HG02678 (cell line): Measurements from ENCODE around the gene USP27X.

ENCODE experiments used
- ATAC-seq: cut with Tn5 transposase; IDR thresholded peaks from one replicate; pipeline ENCODE4 v1.9.1; 2021; ENCODE audit warnings: mild to moderate bottlenecking, moderate library complexity; ENCODE audit not compliant: unreplicated experiment

The USP27X gene

DNA sequence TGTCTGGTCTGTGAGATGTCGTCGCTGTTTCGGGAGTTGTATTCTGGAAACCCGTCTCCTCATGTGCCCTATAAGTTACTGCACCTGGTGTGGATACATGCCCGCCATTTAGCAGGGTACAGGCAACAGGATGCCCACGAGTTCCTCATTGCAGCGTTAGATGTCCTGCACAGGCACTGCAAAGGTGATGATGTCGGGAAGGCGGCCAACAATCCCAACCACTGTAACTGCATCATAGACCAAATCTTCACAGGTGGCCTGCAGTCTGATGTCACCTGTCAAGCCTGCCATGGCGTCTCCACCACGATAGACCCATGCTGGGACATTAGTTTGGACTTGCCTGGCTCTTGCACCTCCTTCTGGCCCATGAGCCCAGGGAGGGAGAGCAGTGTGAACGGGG, 1.4 kb downstream of the USP27X start:
- no peak for ATAC-seq

DNA sequence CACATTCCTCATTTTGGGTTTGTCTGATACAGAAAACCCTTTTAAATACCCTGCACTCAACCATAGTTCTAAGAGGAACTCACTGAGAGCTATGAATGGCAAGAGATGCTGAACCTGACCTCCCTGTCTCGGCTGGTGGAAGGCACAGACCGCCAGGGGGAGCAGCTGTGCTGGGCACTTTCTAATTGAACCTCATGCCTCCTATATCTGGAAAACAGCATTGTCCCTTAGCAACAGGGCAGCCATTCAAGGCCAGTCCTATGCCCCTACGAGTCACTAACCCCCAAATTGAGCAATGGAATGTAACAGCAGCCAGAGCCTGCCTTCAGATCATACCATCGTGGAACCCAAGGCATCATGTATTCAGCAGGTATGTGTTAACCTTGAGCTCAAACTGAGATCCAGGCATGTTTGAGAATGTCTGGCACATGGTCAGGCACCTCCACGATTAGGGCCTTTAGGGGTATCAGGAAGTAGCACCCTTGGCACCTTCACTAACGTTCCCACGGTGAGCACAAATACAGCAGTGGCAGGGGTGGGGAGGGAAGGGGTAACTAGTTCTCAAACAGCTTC, 5.1 kb downstream of the USP27X start:
- peak; percentile 38 for ATAC-seq

DNA sequence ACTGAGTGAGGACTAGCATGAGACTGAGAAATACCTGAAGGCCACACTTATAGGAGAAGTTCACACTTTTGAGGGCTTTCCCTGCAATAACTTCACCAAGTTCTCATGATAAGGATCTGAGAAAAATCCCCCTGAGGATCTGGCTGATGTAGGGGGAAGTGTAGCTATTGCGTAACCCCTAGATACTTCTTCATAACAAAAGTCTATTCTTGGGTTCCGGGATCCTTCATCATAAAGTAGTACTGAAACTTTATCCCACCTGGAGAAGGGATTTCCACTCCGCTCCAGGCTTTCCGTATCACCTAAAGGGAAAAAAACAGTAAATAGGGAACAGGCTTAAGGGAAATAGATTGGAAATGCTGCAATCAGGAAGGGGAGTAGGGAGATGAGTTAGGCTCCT, 13.3 kb downstream of the USP27X start:
- no peak for ATAC-seq

- ATAC-seq: no peak
Measured at GRCh38 chrX:49896951-49897350, 17.7 kb downstream of the USP27X start.

DNA sequence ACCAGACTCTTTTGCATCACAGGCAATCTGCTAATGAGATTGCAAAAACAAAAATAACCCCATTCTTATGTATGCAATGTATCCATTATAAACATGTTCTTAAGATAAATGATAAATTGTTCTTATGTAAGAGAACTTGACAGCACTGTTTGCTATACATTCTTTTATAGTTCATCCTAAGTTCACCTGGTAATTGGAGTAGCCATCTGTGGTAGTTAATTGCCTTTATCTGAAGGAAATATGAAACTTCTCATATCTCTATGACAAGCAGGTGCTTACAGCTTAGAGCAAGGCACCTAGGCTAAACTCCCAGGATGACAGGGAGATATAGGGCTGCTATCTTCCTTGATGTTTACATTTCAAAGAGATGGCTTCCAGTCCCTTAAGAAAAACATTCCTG, 21.8 kb downstream of the USP27X start:
- ATAC-seq: no peak

GRCh38 chrX:49910344-49910743, 31.1 kb downstream of the USP27X start:
- peak; percentile 42 for ATAC-seq

GRCh38 chrX:49912086-49912485, 32.8 kb downstream of the USP27X start:
- ATAC-seq: no peak

GRCh38 chrX:49912861-49913260, 33.6 kb downstream of the USP27X start:
- ATAC-seq: no peak

GRCh38 chrX:49915361-49916222, 36.3 kb downstream of the USP27X start:
- peak; percentile 61 for ATAC-seq

GRCh38 chrX:49919617-49920016, 40.3 kb downstream of the USP27X start:
- no peak for ATAC-seq

GRCh38 chrX:49921109-49921508, 41.8 kb downstream of the USP27X start:
- no peak for ATAC-seq

DNA sequence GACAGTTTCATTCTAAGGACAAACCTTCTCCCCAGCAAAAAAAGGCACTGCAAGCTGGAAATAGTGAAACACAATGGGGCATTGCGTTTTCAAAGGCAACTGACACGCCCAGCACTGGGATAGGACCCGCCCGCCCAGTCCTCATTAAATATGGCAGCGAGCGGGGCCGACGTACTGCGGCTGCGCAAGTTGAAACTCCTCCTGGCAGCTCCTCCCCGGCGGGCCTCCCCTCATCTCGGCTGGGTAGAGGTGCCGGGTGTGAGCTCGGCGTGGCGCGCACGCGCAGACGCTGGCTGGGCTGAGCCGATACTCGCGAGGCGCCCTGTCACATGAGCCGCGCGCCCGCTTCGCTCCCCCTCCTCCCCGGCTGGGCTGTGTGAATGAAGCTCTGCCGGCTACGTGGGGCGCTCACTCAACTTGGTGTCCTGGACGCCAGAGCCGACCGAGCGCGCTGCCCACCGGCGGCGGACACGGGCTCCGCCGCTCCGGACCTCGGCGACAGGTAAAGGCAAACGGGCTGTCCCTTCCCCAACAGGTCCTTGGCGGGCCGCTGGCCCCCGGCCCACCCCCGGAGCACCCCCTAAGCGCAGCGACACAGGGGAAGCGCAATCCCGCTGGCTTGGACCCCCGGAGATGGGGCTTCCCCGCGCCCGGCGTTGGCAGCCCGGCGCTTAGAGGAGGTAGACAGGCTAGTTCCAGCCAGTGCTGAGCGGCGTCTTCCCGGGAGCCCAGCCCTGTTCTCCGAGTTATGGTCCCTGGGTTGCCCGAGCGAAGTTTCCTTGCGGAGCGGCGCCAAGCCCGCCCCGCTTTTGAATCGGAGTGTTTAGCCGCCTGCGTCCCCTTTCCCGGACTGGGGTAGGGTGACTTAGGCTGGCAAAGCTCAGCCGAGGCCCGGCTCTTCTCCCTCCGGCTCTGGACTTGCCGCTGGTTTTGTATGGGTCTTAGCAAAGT, 43.3 kb downstream of the USP27X start, which contains the start of gene CLCN5:
TSS of gene CLCN5 (plus strand) at position 306 of the 951 bp plus-strand sequence. CDS start 2,703 bp downstream, outside the sequence.
- peak; percentile 97 for ATAC-seq

- ATAC-seq: no peak
Measured at GRCh38 chrX:49925176-49925575, 45.9 kb downstream of the USP27X start.

DNA sequence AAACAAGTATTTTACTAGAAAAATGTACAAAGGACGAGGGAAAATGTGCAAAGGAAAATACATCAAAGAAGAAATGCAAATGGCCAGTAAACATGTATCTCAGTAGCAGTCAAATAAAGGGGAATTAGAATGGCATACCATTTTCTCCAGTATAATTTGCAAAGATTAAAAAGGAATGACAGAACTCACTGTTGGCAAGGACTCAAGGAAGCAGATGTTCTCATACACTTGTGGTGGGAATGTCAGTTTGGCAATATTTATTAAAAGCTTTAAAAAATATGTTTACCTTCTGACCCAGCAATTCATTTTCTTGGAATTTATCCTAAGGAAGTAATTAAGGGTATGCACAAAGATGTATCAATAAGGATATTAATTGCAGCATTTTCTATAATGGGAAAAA, 50.8 kb downstream of the USP27X start:
- no peak for ATAC-seq
